Measurements from ENCODE around the gene MPRIP.

MPRIP gene

GRCh38 chr17:17114592-17115225, 72.5 kb downstream of the MPRIP start:
- no peak for DNase-seq (ENCODE audit: extremely low read depth, low read depth)
- no peak for TF ChIP-seq CTCF (IDR thresholded peaks at IDR 0.05; ENCODE audit: low read depth, low read length)

GRCh38 chr17:17115620-17116019, 73.4 kb downstream of the MPRIP start:
- no peak for TF ChIP-seq CTCF (IDR thresholded peaks at IDR 0.05; ENCODE audit: low read depth, low read length)
- no peak for DNase-seq (ENCODE audit: extremely low read depth, low read depth)

GRCh38 chr17:17116406-17116805, 74.1 kb downstream of the MPRIP start:
- TF ChIP-seq CTCF (IDR thresholded peaks at IDR 0.05; ENCODE audit: low read depth, low read length): no peak

GRCh38 chr17:17117923-17118322, 75.7 kb downstream of the MPRIP start:
- no peak for DNase-seq (ENCODE audit: extremely low read depth, low read depth)
- TF ChIP-seq CTCF (IDR thresholded peaks at IDR 0.05; ENCODE audit: low read depth, low read length): no peak

More at GRCh38 chr17:17116406-17116805, 74.1 kb downstream of the MPRIP start:
- no peak for DNase-seq (ENCODE audit: extremely low read depth, low read depth)

- TF ChIP-seq CTCF (IDR thresholded peaks at IDR 0.05; ENCODE audit: low read depth, low read length): no peak
- DNase-seq (ENCODE audit: extremely low read depth, low read depth): no peak
Measured at GRCh38 chr17:17118399-17118798, 76.1 kb downstream of the MPRIP start.

GRCh38 chr17:17119106-17119505, 76.8 kb downstream of the MPRIP start:
- no peak for DNase-seq (ENCODE audit: extremely low read depth, low read depth)
- TF ChIP-seq CTCF (IDR thresholded peaks at IDR 0.05; ENCODE audit: low read depth, low read length): no peak

GRCh38 chr17:17119533-17119932, 77.3 kb downstream of the MPRIP start:
- TF ChIP-seq CTCF (IDR thresholded peaks at IDR 0.05; ENCODE audit: low read depth, low read length): no peak
- no peak for DNase-seq (ENCODE audit: extremely low read depth, low read depth)

Measured in AG09319 (cell line).